Sigmoid colon (tissue), 7 donors: ENCODE measurements around the gene HELZ. TPM values are rescaled to one million over a fixed set of nuclear protein-coding genes. Genes with fewer than 3 reads are reported as not detected.
"Not testable (repeated sequence)": the region's sequence is repeated elsewhere in the genome, so short reads cannot be mapped to it uniquely, and the experiment has no call there.

Experiments used
- DNase-seq: peaks from one replicate; pipeline ENCODE4 v3.0.0-alpha.2; 2019
- H3K27ac ChIP-seq, 4 donors: fragments of 200-600 bp; sonication (generic); one replicate each; pipeline ENCODE4 v1.5.1; 2016 to 2019; ENCODE audit warnings: mild to moderate bottlenecking in 1 of 4
- H3K27me3 ChIP-seq, 3 donors: fragments of 200-600 bp; sonication (generic); one replicate each; pipeline ENCODE4 v1.5.1; 2019; ENCODE audit warnings: mild to moderate bottlenecking in 1 of 3
- H3K36me3 ChIP-seq, 4 donors: fragments of 200-600 bp; sonication (generic); one replicate each; pipeline ENCODE4 v1.5.1; 2016 to 2019
- H3K4me1 ChIP-seq, 4 donors: fragments of 200-600 bp; sonication (generic); one replicate each; pipeline ENCODE4 v1.5.1; 2017 to 2019
- H3K4me3 ChIP-seq, 4 donors: fragments of 200-600 bp; sonication (generic); one replicate each; pipeline ENCODE4 v1.5.1; 2017 to 2019; ENCODE audit warnings: mild to moderate bottlenecking in 2 of 4, moderate library complexity in 1 of 4
- H3K9me3 ChIP-seq, 4 donors: fragments of 200-600 bp in 3 of 4; sonication (generic) in 3 of 4; one replicate each; pipeline versions ENCODE4 v1.5.1 to v1.6.1; 2013 to 2019
- EP300 ChIP-seq, 4 donors: sonication (generic); formaldehyde crosslinking; IDR thresholded peaks; one replicate each; pipeline ENCODE4 v1.6.1; 2017; ENCODE audit warnings: antibody characterized with exemption in 4 of 4
- POLR2A ChIP-seq, 2 donors: fragments of 450-650 bp; IDR thresholded peaks; one replicate each; pipeline ENCODE4 v1.6.1; 2016; ENCODE audit warnings: antibody characterized with exemption in 2 of 2, mild to moderate bottlenecking in 2 of 2, moderate library complexity in 2 of 2
- POLR2AphosphoS5 ChIP-seq, 4 donors: sonication (generic); formaldehyde crosslinking; IDR thresholded peaks; one replicate each; pipeline ENCODE4 v1.6.1; 2017; ENCODE audit warnings: antibody characterized with exemption in 4 of 4
- WGBS, 2 donors: extraction: QIAGEN DNeasy Blood & Tissue Kit; methylation state at CpG; one replicate each; pipeline ENCODE4 v1.1.7; 2013; 5-methylcytosine and 5-hydroxymethylcytosine counted together
- intact Hi-C: fragments of 100-400 bp; cut with DNase I; formaldehyde crosslinking; loops from one replicate; pipeline ENCODE4 v1.15.1; 2023
- polyA plus RNA-seq, 3 donors: library from polyadenylated mRNA; stranded (reverse); fragments of 200-250 nt; gene quantifications; one replicate each; pipeline ENCODE4 v1.2.3, GENCODE V29; 2013
- total RNA-seq, 4 donors: library from RNA; depleted of rRNA; stranded (reverse); fragments of >200 nt; gene quantifications; one replicate each; pipeline ENCODE4 v1.1.0, GENCODE V29; 2016
- TF ChIP-seq, protein P1 (sequence below), 4 experiments: fragments of 450-650 bp in 3 of 4; fragments of 200-600 bp in 1 of 4; IDR thresholded peaks; one replicate each; pipeline ENCODE4 v1.5.1; 2016 to 2019; ENCODE audit warnings: antibody characterized with exemption in 4 of 4, mild to moderate bottlenecking in 3 of 4, moderate library complexity in 2 of 4
- donor health status: healthy with polysubstance abuse.
- donor health status: Bipolar disorder and iron deficiency.
- donor health status: healthy.

Gene HELZ
- total and polyA plus RNA-seq, 7 donors, result 2.4 to 61.5 (median 31.7) TPM

DNA sequence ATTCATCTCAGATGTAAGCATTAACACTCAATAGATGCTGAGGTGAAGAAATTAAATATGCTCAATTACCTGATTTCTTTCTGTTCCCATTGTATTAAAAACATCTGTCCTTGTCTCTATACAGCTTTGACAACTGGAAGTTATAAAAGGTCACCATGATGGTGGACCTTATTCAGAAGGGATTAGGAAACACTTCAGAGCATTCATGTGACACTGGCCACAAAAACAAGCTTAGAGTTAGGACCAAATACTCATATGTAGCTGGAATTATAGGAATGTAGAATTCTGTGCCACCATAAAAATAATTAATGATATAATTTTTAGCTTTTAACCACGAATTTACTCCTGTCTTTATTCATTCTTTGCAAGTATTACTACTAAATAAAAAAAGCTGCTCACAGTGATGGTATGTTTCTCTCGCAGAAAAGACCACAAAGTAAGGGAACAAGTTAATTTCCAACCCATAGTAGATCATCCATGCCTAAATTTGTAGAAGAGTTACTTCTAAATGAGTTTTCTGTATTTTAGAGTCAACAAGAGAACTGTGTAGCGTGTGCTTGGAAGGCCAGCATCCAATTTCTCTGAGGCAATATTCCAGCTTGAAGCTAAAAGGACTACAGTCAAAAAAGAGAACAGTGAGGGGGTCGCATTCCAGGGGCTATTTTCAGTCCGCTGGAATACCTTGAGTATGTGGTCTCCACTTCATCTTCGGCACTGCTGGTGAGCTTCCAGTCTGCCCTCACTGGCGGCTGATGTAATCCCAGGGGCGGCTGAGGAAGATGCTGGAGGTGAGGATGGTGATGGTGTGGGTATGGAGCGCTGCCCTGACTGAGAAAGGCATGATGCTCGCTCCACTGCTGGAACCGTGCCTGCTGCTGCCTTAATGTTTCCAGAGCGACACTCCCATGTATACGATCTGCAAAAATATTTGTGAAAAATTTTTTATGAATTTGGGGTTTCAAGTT is 136.9 kb downstream of the HELZ start:
- intact Hi-C loops, result no loop called here
- Histone ChIP-seq H3K9me3 (no peaks in the 10 kb centered on the region), H3K27me3 (no peaks in the 10 kb centered on the region), H3K4me3 (no peak overlapping the region), H3K27ac (no peak overlapping the region), H3K36me3 (peaks cover 5 to 70% (median 29%) of the 10 kb centered on the region in 4 donors), H3K4me1 (peaks cover 0 to 7% (median 0%) of the 10 kb centered on the region in 4 donors)
- TF ChIP-seq POLR2A (IDR thresholded peaks at IDR 0.05) (no peak), EP300 (IDR thresholded peaks at IDR 0.05) (no peak), POLR2AphosphoS5 (IDR thresholded peaks at IDR 0.05) (no peak)
- TF ChIP-seq, protein P1, sequence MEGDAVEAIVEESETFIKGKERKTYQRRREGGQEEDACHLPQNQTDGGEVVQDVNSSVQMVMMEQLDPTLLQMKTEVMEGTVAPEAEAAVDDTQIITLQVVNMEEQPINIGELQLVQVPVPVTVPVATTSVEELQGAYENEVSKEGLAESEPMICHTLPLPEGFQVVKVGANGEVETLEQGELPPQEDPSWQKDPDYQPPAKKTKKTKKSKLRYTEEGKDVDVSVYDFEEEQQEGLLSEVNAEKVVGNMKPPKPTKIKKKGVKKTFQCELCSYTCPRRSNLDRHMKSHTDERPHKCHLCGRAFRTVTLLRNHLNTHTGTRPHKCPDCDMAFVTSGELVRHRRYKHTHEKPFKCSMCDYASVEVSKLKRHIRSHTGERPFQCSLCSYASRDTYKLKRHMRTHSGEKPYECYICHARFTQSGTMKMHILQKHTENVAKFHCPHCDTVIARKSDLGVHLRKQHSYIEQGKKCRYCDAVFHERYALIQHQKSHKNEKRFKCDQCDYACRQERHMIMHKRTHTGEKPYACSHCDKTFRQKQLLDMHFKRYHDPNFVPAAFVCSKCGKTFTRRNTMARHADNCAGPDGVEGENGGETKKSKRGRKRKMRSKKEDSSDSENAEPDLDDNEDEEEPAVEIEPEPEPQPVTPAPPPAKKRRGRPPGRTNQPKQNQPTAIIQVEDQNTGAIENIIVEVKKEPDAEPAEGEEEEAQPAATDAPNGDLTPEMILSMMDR (IDR thresholded peaks at IDR 0.05), result no peak
- no peak for DNase-seq
- 93 to 94% methylated on average over 13 of the region's 13 CpGs for WGBS, 2 donors

DNA sequence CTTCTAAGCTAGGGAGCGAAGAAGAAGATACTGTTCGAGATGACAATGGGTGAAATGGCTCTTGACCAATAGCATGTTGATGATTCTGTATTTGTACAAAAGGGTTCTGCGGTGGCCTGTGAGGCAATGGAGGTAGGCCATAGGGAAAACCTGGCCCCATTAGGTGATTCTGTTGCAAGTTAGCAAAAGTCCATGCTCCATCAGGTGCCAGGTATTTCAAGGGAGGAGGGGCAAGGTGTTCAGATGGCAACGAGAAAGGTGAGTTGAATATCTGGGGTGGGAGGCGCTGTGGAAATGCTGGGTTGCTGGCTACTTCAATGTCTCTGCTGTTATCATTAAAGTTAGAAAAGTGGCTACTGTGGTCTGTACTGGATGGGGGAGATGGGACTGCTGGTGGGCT is 137.8 kb downstream of the HELZ start:
- H3K9me3 ChIP-seq, result no peaks in the 10 kb centered on the region
- peaks cover 5 to 61% (median 29%) of the 10 kb centered on the region in 4 donors for H3K36me3 ChIP-seq
- 93 to 97% methylated on average over 5 of the region's 5 CpGs for WGBS, 2 donors

DNA sequence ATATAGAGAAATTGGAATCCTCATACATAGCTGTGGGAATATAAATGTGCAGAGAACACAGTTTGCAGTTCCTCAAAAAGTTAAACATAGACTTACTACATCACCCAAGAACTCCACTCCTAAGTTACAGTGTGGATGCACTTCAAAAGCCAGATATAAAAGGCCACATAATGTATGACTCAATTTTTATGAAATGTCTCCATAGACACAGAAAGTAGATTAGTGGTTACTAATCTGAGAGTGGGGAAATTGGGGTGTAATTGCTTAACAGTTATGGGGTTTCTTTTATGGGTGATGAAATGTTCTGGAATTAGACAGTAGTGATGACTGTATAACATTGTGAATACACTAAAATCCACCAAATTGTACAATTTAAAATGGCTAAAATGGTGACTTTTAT is 139.8 kb downstream of the HELZ start:
- Histone ChIP-seq H3K4me3 (no peak overlapping the region), H3K36me3 (peaks cover 5 to 46% (median 27%) of the 10 kb centered on the region in 4 donors), H3K9me3 (no peaks in the 10 kb centered on the region), H3K4me1 (peaks cover 0 to 8% (median 0%) of the 10 kb centered on the region in 4 donors), H3K27me3 (no peaks in the 10 kb centered on the region), H3K27ac (no peak overlapping the region)
- DNase-seq, result no peak
- intact Hi-C loops, result no loop called here
- TF ChIP-seq, protein P1 (IDR thresholded peaks at IDR 0.05), result no peak

More for the DNA sequence above, 137.8 kb downstream of the HELZ start:
- no peak for TF ChIP-seq POLR2AphosphoS5 (IDR thresholded peaks at IDR 0.05)
- TF ChIP-seq POLR2A (IDR thresholded peaks at IDR 0.05), result no peak
- TF ChIP-seq, protein P1 (IDR thresholded peaks at IDR 0.05), result no peak
- no peak for TF ChIP-seq EP300 (IDR thresholded peaks at IDR 0.05)
- peaks cover 0 to 8% (median 0%) of the 10 kb centered on the region in 4 donors for H3K4me1 ChIP-seq
- no peaks in the 10 kb centered on the region for H3K27me3 ChIP-seq
- H3K27ac ChIP-seq, result no peak overlapping the region
- intact Hi-C loops, result no loop called here
- DNase-seq, result no peak
- no peak overlapping the region for H3K4me3 ChIP-seq

- H3K27me3 ChIP-seq, H3K9me3 ChIP-seq, H3K4me3 ChIP-seq, H3K4me1 ChIP-seq, H3K27ac ChIP-seq, intact Hi-C loops, DNase-seq: not testable (repeated sequence)
- H3K36me3 ChIP-seq, result peaks cover 5 to 41% (median 26%) of the 10 kb centered on the region in 4 donors
- 95 to 96% methylated on average over 7 of the region's 7 CpGs for WGBS, 2 donors
These were observed 140.4 kb downstream of the HELZ start for GRCh38 chr17:67104641-67105040.

DNA sequence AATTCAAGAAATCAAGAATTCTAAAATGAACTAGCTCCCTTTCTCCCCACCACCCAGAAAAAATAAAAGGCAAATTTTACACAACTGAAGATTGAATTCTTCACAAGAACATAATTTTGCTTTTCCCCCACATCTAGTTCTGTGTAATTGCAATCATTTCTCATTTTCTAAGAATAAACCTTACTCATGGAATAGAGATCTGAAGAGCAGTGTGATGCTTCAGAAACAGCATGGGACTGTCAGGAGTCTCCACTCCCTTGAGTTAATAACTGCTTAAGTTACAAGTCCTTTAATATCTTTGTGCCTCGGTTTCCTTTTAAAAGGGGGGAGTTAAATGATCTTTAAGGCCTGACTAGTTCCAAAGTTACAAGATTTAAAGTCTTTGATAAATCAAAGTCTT is 147.0 kb downstream of the HELZ start:
- H3K36me3 ChIP-seq, result no peaks in the 10 kb centered on the region
- H3K4me1 ChIP-seq, result peaks cover 0 to 3% (median under 1%) of the 10 kb centered on the region in 4 donors
- TF ChIP-seq, protein P1 (IDR thresholded peaks at IDR 0.05), result no peak
- TF ChIP-seq POLR2AphosphoS5 (IDR thresholded peaks at IDR 0.05) (no peak), POLR2A (IDR thresholded peaks at IDR 0.05) (no peak), EP300 (IDR thresholded peaks at IDR 0.05) (no peak)
- H3K4me3 ChIP-seq, result no peak overlapping the region
- WGBS, 2 donors, result 98 to 99% methylated on average over 1 of the region's 1 CpG
- intact Hi-C loops, result no loop called here
- no peak overlapping the region for H3K27ac ChIP-seq
- no peaks in the 10 kb centered on the region for H3K27me3 ChIP-seq
- H3K9me3 ChIP-seq, result no peaks in the 10 kb centered on the region
- no peak for DNase-seq
